ENCODE results near the gene UBP1. TPM values are rescaled to one million over a fixed set of nuclear protein-coding genes. Genes with fewer than 3 reads are reported as not detected.
"Not testable (repeated sequence)": the region's sequence is repeated elsewhere in the genome, so short reads cannot be mapped to it uniquely, and the experiment has no call there.

UBP1 gene
- total RNA-seq, 1 donor from 2014 or later = 67.0 TPM

GRCh38 chr3:33339758-33340157, 100.4 kb downstream of the UBP1 start:
- DNase-seq = no peak
- H3K27ac ChIP-seq = no peak overlapping the region
- intact Hi-C loops (cut with DNase I) = no loop called here
- H3K4me3 ChIP-seq = no peak overlapping the region
- ATAC-seq = no peak
- H3K9me3 ChIP-seq = peaks cover under 1% of the 10 kb centered on the region
- H3K4me1 ChIP-seq = no peaks in the 10 kb centered on the region
- H3K36me3 ChIP-seq = no peaks in the 10 kb centered on the region
- TF ChIP-seq, protein P1, sequence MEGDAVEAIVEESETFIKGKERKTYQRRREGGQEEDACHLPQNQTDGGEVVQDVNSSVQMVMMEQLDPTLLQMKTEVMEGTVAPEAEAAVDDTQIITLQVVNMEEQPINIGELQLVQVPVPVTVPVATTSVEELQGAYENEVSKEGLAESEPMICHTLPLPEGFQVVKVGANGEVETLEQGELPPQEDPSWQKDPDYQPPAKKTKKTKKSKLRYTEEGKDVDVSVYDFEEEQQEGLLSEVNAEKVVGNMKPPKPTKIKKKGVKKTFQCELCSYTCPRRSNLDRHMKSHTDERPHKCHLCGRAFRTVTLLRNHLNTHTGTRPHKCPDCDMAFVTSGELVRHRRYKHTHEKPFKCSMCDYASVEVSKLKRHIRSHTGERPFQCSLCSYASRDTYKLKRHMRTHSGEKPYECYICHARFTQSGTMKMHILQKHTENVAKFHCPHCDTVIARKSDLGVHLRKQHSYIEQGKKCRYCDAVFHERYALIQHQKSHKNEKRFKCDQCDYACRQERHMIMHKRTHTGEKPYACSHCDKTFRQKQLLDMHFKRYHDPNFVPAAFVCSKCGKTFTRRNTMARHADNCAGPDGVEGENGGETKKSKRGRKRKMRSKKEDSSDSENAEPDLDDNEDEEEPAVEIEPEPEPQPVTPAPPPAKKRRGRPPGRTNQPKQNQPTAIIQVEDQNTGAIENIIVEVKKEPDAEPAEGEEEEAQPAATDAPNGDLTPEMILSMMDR (IDR thresholded peaks at IDR 0.05) = no peak
- no peaks in the 10 kb centered on the region for H3K27me3 ChIP-seq (ENCODE audit: low read depth)

- H3K27ac ChIP-seq; intact Hi-C loops (cut with DNase I); ATAC-seq; H3K9me3 ChIP-seq; H3K4me1 ChIP-seq; H3K4me3 ChIP-seq; H3K36me3 ChIP-seq; H3K27me3 ChIP-seq (ENCODE audit: low read depth); DNase-seq: not testable (repeated sequence)
These were observed 101.2 kb downstream of the UBP1 start for GRCh38 chr3:33338936-33339465.

Other genes with a start within 250 kb of the UBP1 start
- gene SUSD5, start 221.6 kb downstream of the UBP1 start, total RNA-seq = 1.9 TPM
- gene FBXL2, start 163.0 kb downstream of the UBP1 start, total RNA-seq = 8.1 TPM